Measurements from ENCODE around the gene TSTD2.
A peak's percentile ranks its signal among the peaks of the same experiment; 100 is the strongest.
"Not testable (repeated sequence)": the region's sequence is repeated elsewhere in the genome, so short reads cannot be mapped to it uniquely, and the experiment has no call there.

Gene TSTD2

DNA sequence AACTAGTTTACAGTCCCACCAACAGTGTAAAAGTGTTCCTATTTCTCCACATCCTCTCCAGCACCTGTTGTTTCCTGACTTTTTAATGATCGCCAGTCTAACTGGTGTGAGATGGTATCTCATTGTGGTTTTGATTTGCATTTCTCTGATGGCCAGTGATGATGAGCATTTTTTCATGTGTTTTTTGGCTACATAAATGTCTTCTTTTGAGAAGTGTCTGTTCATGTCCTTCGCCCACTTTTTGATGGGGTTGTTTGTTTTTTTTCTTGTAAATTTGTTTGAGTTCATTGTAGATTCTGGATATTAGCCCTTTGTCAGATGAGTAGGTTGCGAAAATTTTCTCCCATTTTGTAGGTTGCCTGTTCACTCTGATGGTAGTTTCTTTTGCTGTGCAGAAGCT lies 51.6 kb downstream of the TSTD2 start:
- DNase-seq: not testable (repeated sequence)

DNA sequence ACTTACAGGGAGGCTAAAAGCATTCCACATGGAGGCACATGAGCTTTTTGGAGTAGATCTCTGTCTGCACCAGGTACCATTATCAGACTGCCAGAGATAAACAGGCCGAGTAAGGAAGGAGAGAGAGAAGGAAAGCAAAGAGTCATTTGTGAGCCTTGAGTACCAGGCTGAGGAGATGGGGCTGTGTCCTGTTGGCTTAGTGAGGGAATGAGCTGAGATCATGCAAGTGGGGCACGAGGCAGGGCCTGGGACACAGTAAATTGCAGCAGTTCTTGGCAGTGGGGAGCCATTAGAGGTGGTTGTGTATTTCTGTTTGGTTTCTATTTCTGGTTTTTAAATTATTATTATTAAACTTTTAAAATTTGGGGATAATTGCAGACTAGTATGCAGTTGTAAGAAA lies 53.3 kb downstream of the TSTD2 start:
- no peak for DNase-seq

DNA sequence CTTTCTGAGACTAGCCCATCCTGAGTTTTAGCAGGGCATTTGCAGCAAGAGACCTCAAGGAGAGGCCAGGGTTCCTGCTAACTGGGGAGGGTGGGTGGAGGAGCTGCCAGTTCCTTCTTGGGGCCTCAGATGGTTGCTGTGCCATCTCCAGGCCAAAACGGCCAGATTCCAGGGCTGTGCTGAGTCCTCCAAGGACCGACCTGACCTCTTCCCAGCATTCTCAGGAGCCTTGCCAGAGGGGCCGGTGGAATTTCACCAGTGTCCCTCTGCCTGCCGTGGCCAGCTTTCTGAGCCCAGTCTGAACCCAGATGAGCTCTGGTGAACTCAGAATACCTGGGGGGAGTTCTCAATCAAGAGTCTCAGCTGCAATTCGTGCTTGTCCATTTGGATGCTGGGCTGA lies 54.3 kb downstream of the TSTD2 start:
- no peak for DNase-seq

DNA sequence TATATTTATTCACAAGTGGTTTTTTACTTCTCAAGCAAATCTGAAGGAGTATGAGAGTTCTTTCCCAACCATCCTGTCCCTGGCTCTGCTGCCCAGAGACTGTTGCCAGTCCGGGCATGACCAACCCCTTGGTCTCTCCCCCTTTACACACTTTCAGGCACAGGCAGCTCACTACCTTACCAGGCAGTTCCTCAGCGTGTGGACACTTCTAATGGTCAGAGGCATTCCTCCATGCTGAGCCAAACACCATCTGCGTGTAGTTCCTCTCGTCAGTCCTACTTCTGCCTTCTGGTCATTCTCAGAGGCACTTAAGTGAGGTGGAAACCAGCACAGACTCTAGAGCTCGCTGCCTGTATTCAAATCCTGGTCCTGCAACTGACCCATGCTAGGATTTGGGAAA lies 56.1 kb downstream of the TSTD2 start:
- DNase-seq: no peak

DNA sequence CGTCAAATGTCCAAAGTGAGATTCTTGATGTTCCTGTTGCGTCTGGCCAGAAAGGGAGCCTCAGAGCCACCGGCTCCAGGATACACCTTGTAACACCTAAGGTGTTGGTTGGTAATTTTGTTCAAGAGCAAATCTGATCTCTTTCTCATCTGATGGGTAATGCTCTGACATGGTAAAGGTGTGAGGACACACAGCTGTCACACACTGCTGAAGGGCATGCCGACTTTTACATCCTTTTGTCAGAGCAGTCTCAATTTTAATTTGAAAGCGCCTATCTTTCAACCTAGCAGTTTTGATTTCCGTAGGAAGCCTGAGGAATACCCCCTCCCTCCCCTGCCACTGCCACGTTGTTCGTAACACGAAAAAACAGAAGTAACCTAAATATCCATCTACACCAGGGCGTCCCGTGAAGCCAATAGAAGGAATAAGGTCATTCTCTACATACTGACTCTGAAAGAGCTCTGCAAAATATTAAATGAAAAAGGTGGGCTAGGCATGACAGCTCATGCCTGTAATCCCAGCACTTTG lies 57.4 kb downstream of the TSTD2 start:
- no peak for DNase-seq

DNA sequence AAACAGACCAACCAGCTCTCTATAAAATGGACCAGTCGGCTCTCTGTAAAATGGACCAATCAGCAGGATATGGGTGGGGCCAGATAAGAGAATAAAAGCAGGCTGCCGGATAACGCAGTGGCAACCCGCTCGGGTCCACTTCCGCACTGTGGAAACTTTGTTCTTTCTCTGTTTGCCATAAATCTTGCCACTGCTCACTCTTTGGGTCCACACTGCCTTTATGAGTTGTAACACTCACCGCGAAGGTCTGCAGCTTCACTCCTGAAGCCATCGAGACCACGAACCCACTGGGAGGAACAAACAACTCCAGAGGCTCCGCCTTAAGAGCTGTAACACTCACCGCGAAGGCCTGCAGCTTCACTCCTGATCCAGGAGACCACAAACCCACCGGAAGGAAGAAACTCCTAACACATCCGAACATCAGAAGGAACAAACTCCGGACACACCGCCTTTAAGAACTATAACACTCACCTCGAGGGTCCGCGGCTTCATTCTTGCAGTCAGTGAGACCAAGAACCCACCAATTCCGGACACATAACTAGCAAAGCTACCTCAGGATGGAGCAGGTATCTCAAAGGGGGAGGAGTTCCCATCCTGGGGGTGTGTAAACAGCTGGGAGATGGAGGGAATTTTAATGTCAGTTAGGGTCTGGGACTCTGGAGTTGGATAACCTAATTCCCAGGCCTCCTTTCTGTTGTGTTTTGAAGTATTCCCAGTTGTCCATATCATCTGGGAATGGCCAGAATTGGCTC lies 58.1 kb downstream of the TSTD2 start:
- DNase-seq: not testable (repeated sequence)

DNA sequence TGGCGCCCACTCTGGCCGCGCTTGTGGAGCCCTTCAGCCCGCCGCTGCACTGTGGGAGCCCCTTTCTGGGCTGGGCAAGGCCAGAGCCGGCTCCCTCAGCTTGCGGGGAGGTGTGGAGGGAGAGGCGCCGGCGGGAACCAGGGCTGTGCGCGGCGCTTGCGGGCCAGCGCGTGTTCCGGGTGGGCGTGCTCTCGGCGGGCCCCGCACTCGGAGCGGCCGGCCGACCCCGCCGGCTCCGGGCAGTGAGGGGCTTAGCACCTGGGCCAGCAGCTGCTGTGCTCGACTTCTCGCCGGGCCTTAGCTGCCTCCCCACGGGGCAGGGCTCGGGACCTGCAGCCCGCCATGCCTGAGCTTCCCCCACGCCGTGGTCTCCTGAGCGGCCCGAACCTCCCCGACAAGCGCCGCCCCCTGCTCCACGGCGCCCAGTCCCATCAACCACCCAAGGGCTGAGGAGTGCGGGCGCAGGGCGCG lies 59.0 kb downstream of the TSTD2 start:
- not testable (repeated sequence) for DNase-seq

DNA sequence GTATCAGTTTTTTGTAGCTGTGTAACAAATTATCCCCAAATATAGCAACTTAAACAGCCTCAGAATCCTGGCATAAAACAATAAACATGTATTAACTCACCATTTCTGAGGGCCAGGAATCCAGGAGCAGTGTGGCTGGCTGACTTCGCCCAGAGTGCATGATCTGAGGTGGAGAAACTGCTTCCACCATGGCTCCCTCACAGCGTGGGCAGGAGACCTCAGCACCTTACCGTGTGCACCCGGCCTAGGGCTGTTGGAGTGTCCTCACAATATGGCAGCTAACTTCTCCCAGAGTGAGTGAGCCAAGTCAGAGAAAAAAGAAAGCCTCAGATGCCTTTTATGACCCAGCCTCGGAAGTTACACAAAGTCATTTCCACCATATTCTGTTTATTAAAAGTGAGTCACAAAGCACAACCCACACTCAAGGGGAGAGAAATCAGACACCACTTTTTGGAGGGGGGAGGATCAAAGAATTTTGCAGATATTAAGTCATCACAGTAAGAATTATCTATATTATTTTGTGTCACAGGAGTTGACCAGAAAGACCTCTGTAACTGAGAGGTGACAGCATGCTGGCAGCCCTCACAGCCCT lies 59.6 kb downstream of the TSTD2 start:
- no peak for DNase-seq

DNA sequence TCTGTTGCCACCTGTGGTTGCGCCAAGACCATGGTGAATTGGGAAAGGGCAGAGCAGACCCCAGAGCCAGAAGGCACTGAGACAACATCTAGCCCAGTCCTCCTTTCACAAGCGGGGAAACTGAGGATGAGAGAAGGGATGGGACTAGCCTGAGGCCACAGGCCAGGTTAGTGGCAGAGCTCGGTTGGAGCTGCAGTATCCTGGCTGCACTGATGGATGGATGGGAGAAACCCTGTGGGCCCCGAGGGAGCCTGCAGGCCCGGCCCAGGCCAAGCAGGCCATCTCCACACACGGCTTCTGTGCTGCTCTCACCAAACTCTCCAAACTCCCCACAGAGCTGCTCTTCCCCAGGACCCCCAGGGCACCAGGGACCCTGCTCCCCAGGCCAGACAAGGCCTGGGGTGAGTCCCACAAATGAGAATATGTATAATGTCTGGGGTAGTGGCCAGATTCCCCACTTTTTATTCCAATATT lies 60.2 kb downstream of the TSTD2 start:
- DNase-seq: no peak

DNA sequence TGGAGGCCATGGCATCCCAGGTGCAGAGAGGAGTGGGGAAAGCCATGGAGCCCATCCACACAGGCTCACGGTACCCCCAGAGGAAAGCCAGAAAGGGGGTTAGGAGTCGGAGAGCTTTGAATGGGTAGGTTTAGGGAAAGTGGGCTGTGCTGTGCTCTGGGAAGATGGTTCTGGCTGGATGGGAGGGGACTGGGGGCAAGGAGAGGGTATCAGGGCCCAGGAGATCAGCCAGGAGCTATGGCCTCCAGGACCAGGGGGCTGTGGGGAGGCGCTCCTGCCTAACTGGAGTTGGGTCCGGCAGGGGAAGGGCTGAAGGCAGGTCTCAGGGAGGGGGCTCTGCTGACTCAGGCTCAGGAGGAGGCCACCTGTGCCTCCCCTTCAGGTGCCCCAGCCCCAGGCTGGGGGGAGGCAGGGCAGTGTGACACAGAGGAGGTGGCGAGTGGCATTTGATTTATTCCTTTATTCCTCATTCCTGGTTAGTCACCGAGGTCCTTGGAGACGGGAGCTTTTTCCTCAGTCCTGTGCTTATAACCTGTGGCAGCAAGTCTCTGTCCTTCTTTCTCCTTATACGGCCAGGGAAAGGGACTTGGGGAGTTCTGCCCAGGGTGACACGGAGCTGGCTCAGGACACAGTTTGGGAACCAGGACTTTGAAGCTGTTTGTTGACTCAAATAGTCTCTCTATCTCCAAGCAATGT lies 60.8 kb downstream of the TSTD2 start:
- DNase-seq: no peak

DNA sequence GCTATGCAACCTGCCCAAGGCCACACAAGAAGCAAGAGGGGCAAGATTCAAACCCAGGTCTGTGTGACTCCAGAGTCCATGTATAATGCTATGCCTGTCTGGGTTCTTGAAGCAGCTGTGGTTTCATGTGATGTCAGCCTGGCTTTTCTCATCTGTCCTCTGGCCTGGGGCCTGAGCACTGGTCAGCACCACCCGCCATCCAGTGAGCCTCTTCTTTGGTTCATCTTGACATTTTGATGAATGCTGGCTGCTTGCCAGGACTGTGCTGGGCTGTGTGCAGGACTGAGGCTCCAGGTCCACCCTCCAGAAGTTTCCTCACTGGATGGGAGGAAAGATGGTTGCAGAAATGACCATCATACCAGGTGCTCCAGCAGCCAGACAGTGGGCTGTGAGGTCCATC lies 61.5 kb downstream of the TSTD2 start:
- DNase-seq: no peak

DNA sequence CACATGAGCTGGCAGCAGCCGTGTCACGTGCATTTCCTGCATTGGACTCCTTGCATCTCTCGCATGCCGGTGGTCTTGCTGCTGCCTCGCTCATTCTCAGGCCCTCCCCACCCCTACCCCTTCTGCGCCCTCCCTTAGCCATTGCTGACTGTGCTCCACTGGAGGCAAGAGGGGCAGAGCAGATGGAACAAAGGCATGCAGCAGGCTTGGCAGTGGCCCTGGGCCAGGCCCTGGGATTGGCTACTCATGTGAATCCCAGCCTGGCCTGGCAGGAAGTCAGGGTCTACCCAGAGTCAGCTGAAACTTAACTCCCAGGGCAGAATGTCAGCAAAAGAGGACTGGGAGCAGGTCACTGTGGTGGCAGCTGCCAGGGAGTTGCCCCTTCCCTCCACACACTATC lies 62.3 kb downstream of the TSTD2 start:
- peak; percentile 51 for DNase-seq

DNA sequence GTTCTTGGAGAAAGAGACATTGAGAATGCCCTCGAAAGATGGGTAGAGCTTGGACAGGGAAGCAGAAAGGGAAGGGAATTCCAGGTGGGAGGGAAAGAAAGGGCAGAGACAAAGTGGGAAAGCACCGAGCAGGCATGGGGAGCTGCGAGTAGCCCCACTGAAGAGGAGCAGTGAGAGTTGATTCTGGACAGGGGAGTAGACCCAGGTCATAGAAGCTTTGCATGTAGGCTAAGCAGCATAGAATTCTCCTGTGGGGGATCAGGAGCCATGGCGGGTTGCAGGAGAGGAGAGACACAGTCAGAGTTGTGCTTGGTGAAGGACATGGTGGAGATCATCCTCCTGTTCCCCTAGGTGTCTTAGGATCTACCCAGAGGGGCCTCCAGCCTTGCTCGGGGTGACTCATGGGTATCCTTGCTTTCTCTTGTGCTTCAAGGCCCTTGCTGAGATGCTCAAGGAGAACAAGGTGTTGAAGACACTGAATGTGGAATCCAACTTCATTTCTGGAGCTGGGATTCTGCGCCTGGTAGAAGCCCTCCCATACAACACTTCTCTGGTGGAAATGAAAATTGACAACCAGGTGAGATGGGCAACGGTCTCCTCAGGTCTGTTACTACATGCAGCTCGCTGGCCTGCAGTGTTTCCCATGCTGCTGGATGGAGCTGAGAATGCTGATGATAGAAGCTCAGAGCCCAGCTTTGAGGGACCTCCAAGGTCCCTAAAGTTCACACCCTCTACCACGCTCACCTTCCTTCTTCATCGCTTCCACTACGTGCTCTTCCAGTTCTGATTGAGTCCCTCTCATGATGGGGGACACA lies 64.5 kb downstream of the TSTD2 start:
- DNase-seq: no peak

DNA sequence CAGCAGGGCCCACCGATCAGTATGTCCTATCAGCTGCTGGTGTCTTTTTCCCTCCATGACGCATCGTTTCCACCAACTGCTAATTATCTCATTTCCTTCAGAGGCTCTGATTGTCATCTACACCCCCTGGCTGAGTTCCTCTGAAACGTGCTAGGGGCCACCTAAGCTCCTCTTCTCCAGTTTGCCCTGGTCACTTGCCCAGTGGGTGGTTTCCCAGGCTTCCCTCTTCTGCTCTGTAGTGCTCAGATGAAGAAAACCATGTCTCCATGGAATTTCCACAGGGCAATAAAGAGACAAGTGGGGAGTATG lies 65.3 kb downstream of the TSTD2 start:
- no peak for DNase-seq

DNA sequence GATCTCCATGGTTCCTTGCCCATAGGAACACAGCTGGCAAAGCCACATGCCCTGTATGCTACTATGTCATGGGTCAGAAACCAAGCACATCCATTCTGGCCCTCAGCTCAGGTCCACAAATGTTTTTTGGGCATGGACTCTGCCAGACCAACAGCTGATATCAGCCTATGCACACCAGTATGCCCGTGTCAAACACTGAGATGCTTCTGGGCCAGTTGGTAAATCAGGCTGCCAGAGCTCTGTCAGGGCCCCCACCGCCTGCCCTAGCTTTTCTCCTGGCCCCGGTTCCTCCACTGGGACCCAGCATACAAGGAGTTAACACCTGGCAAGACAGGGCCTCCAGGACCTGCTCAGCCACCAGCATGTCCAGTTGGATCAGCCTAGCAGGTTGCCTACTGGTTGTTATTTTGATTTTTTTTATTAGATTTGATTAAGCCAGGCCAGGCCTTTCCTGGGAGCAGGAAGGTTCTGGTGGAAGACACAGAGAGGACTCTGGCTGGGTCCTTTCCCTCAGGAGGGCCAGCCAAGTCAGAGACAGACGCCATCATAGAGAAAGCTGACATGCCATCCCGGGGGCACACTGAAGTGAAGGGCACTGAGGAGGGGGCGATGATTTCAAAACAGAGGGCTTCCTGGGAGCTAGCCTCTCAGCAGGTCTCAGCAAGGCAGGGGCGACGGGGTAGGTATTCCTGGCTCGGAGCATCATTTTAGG lies 65.8 kb downstream of the TSTD2 start:
- DNase-seq: no peak

DNA sequence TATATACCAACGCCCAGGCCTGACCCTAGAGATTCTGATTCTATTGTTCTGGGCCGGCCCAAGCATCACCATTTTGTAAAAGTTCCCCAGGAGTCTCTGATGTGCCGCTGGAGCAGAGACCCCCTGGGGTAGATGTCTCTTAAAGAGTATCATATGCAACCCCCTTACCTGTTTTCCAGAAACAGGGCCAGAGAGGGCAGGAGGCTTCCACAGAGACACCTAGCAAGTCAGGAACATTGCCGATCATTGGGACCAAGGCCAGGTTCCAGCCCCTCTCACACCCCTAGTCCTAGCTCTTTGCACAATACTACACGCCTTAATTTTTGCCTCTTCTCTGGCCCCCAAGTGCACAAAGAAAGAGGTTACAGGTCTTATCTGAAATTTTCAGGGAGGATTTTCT lies 67.9 kb downstream of the TSTD2 start:
- DNase-seq: no peak

DNA sequence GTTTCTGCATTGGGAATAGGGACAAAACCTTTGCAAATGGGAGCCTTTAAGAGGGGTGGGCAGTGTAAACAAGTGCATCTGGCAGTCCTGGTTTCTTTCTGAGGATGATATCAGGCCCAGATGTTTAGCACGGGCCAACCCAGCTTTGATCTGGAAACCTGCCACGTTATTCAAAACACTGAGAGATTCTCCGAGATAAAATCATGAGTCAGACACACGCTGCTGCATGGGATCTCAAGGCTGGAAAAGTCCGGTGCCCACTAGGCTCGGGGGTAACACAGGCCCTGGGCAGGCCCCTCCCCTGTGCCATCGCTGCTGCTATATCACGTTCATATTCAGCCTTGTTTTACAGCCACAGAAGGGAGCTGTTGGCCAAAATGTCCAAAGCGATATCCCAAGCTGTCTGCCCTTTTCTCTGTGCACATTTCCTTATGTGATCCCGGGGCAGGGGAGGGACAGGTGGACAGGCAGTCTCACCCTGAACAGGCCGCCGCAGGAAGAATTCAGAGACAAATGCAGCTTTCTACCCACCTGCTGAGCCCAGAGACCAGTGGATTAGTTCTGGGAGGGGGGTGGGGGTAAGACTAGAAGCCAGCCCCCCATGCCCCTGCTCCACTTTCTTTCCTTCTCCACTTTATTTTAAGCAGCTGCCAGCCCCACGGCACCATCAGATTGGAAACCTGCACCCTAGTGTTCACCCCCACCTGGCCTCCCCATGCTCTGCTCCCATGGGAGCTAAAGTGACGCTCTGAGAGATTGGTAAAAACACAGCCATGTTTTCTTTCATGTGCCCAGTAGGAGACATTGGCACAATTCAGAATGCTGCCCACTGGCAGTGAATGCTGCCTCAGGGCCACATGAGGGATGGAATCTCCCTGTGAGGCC lies 68.6 kb downstream of the TSTD2 start:
- no peak for DNase-seq

DNA sequence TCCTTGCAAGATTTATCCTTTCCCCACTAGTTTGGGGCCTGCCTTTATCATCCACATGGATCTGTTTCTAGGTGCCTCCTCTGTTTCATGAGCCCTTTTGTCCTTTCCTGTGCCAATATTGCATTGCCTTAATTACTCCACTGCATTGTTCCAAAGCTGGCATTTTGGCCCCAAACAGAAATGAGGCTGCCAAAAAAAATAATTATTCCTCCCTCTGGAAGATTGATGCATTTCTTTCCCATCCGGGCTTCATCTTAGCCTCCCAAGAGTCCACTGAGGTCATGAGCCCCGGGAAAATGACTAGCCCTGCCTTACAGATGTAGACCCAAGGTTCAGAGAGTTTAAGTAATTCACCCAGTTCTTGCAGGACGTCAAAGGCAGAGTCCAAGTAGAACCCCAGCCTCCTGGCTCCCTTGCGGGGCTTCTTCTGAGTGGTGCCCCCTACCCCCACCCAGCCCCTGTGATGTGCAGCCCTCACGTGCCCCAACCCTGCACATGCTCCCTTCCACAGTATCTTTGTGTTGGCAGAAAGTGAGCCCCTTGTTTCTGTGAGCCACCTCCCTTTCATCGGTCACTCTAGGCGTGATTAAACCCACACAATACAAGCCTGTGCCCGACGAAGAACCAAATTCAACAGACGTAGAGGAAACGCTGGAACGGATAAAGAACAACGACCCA lies 69.6 kb downstream of the TSTD2 start:
- DNase-seq: no peak

DNA sequence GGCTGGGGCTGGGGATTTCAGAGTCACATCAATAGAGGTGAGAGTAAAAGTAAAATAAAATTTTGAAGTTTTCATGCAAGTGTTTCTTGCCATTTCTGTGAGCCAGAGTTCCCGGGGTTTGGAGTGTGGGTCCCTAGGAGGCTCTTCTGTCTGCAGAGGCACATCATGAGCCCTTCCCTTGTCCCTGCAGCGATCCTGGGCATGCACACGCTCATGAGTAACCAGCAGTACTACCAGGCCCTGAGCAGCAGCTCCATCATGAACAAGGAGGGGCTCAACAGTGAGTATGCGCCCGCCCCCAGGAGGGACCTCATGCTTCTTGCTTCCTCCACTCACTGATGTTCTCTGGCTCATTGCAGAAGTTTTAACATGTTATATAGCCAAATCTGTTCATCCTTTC lies 70.6 kb downstream of the TSTD2 start:
- DNase-seq: no peak

DNA sequence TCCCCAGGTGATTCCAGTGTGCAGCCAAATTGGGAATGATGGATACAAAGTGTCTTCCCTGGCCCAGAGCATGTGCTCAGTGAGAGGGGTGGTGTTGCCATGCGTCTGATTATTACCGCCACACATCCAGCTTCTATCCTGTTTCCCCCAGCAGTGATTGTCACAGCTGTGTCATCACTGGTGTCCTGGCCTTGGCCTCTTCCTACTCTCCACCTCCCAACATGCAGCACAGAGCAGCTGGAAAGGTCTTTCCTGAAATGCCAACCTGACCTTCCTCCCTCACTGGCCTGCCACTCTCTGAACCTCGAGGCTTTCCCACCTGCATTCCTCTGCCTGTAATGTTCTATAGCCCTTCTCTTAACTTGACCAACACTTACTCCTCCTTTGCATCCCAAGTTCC lies 71.7 kb downstream of the TSTD2 start:
- no peak for DNase-seq

DNA sequence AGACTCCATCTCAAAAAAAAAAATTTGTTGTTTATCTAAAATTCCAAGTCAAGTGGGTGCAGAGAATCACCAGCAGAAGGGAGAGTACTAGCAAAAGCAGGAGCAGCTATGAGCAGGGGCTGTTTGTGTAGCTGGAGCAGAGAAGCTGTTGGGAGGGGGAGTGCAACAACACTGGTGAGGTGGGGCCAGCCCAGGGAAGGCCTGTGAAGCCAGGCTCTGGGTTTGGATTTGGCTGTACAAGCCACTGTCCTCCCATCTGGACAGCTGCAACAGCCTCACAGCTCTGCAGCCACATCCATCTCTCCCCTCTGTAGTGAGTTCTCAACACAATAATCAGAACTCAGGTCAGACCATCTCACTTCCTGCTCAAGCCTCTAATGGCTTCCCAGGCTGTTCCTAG lies 72.3 kb downstream of the TSTD2 start:
- DNase-seq: no peak
